Breast epithelium (tissue), 4 donors: ENCODE results near the gene AEN. TPM values are rescaled to one million over a fixed set of nuclear protein-coding genes. Genes with fewer than 3 reads are reported as not detected.

Experiments used
- DNase-seq, 2 donors: peaks; one replicate each; pipeline ENCODE4 v3.0.0-alpha.2; 2019; ENCODE audit warnings: low spot score in 2 of 2
- H3K27ac ChIP-seq, 2 donors: fragments of 200-600 bp; sonication (generic) in 1 of 2; one replicate each; pipeline ENCODE4 v1.5.1; 2016 to 2019; ENCODE audit warnings: mild to moderate bottlenecking in 1 of 2
- H3K27me3 ChIP-seq, 2 donors: fragments of 200-600 bp; sonication (generic) in 1 of 2; one replicate each; pipeline versions ENCODE4 v1.5.1 to v1.6.0; 2017 to 2019; ENCODE audit warnings: control low read depth in 1 of 2, mild to moderate bottlenecking in 1 of 2
- H3K36me3 ChIP-seq: fragments of 200-600 bp; one replicate; pipeline ENCODE4 v1.5.1; 2019
- H3K4me1 ChIP-seq, 2 donors: fragments of 200-600 bp; sonication (generic); one replicate each; pipeline ENCODE4 v1.5.1; 2016 to 2019; ENCODE audit warnings: control low read depth in 1 of 2
- H3K4me3 ChIP-seq, 3 donors: fragments of 200-600 bp; sonication (generic); 1 replicate in 2 of 3; 2 replicates in 1 of 3; pipeline ENCODE4 v1.5.1; 2016 to 2019; ENCODE audit warnings: mild to moderate bottlenecking in 3 of 3, moderate library complexity in 2 of 3
- H3K9me3 ChIP-seq, 2 donors: fragments of 200-600 bp; sonication (generic) in 1 of 2; one replicate each; pipeline ENCODE4 v1.5.1; 2016 to 2019; ENCODE audit warnings: control low read depth in 1 of 2
- POLR2A ChIP-seq: fragments of 450-650 bp; IDR thresholded peaks from one replicate; pipeline ENCODE4 v1.6.1; 2016; ENCODE audit warnings: antibody characterized with exemption, mild to moderate bottlenecking, moderate library complexity
- POLR2AphosphoS5 ChIP-seq, 3 donors: sonication (generic); formaldehyde crosslinking; IDR thresholded peaks; one replicate each; pipeline ENCODE4 v1.6.1; 2017; ENCODE audit warnings: antibody characterized with exemption in 3 of 3
- intact Hi-C: fragments of 100-400 bp; cut with DNase I; formaldehyde crosslinking; loops from one replicate; pipeline ENCODE4 v1.15.1; 2023; ENCODE audit warnings: low total_unique reads
- total RNA-seq, 3 donors: library from RNA; depleted of rRNA; stranded (reverse); fragments of >200 nt; gene quantifications; one replicate each; pipeline ENCODE4 v1.1.0, GENCODE V29; 2016
- TF ChIP-seq, protein P1 (sequence below), 3 donors: fragments of 450-650 bp; IDR thresholded peaks; one replicate each; pipeline ENCODE4 v1.5.1; 2016 to 2017; ENCODE audit warnings: antibody characterized with exemption in 3 of 3, mild to moderate bottlenecking in 3 of 3, moderate library complexity in 3 of 3

AEN gene, protein sequence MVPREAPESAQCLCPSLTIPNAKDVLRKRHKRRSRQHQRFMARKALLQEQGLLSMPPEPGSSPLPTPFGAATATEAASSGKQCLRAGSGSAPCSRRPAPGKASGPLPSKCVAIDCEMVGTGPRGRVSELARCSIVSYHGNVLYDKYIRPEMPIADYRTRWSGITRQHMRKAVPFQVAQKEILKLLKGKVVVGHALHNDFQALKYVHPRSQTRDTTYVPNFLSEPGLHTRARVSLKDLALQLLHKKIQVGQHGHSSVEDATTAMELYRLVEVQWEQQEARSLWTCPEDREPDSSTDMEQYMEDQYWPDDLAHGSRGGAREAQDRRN
- 10 to 100 TPM; 11.7 to 21.6 (median 18.1) TPM for total RNA-seq

DNA sequence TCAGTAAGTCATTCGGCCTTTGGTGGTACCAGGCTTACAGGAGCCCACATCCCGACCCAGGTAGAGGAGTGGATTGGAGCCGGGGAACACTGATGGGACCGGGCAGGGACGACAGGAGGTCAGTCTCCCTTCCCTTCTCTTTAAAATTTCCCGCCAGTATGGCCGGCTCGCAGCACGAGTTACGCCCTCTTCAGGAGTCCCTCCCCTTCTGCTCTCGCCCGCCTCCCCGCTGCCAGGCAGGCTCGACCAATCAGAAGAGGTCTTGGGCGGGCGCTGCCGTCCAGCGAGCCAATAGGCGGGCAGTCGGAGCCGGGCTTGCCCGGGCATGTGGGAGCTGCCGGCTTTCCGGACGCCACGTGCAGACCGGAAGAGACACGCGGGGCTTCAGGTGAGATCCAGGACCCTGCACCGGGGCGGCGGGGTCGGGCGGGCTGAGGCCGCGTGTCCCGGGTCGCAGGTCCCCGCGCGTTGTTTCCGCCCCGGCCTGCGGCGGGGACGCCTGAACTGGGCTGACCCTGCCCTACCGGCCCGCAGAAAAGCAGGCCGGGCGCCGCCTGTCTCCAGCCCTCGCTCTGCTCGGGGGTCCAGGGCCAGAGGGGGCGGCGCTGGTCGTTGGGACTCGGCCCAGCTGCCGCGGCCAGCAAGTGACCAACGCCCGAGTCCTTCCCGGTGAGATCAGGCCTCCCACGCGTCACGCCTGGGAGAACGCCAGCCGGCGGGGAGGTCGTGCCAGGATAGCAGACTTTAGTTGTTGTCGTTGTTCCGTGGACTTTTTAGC, at the start of gene AEN:
Gene AEN, plus strand, starts transcription at position 346 of the 778 bp plus-strand sequence. CDS start 4,870 bp downstream, outside the sequence.
- Histone ChIP-seq H3K36me3 (no peaks in the 10 kb centered on the region), H3K27ac (peak within 1 kb of the TSS; percentile 85 to 91), H3K4me3 (peak within 1 kb of the TSS; percentile 83 to 93 (median 93)), H3K4me1 (peaks cover 4 to 10% of the 10 kb centered on the region in 2 donors), H3K9me3 (no peaks in the 10 kb centered on the region), H3K27me3 (no peaks in the 10 kb centered on the region)
- TF ChIP-seq POLR2A, result no peak
- peak in 2 of 3 donors; percentile 46 to 69 for TF ChIP-seq POLR2AphosphoS5 (IDR thresholded peaks at IDR 0.05)
- TF ChIP-seq, protein P1, sequence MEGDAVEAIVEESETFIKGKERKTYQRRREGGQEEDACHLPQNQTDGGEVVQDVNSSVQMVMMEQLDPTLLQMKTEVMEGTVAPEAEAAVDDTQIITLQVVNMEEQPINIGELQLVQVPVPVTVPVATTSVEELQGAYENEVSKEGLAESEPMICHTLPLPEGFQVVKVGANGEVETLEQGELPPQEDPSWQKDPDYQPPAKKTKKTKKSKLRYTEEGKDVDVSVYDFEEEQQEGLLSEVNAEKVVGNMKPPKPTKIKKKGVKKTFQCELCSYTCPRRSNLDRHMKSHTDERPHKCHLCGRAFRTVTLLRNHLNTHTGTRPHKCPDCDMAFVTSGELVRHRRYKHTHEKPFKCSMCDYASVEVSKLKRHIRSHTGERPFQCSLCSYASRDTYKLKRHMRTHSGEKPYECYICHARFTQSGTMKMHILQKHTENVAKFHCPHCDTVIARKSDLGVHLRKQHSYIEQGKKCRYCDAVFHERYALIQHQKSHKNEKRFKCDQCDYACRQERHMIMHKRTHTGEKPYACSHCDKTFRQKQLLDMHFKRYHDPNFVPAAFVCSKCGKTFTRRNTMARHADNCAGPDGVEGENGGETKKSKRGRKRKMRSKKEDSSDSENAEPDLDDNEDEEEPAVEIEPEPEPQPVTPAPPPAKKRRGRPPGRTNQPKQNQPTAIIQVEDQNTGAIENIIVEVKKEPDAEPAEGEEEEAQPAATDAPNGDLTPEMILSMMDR (IDR thresholded peaks at IDR 0.05), result no peak
- intact Hi-C loops, result no loop called here
- peak; percentile 95 to 97 for DNase-seq

DNA sequence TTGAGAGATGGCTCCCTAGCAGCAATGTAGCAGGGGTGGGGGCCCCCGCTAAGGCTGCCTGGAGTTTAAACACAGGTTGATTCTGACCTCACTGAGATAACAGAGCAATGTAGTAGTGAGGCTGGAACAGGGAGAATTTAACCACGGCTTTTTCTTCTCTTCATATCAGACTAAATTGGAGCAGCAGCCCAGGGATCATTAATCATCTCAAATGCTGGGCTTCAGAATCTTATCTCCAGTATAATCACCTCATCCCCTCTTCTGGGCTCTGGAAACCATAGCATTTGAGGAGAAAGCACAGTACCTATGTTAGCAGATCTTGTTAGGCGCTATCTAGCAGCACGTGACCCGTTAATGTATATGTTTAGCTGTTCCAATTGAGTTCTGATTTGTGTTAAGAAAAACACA, 49.3 kb upstream of the AEN start:
- Histone ChIP-seq H3K9me3 (no peaks in the 10 kb centered on the region), H3K4me1 (no peaks in the 10 kb centered on the region), H3K36me3 (no peaks in the 10 kb centered on the region), H3K27me3 (no peaks in the 10 kb centered on the region), H3K4me3 (no peak overlapping the region), H3K27ac (no peak overlapping the region)
- no peak for TF ChIP-seq POLR2A
- no peak for TF ChIP-seq POLR2AphosphoS5 (IDR thresholded peaks at IDR 0.05)
- TF ChIP-seq, protein P1 (IDR thresholded peaks at IDR 0.05), result no peak
- intact Hi-C loops, result no loop called here
- DNase-seq, result no peak

DNA sequence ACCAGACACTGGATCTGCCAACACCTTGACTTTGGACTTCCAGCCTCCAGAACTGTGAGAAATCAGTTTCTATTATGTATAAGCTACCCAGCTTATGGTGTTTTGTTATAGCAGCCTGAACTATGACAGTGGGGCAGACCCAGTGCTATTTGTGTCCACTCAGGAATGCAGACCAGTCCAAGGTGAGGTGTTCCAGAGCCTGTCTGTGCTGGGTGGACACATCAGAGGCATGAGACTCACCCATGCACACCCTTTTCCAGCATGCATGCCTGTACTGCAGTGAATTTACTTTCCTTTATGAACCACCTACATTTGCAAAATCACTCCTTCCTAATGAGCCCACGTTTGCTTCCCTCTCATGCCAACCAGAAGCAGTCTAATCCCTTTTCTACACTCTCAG, 47.1 kb upstream of the AEN start:
- TF ChIP-seq POLR2AphosphoS5 (IDR thresholded peaks at IDR 0.05) (no peak), POLR2A (no peak)
- TF ChIP-seq, protein P1 (IDR thresholded peaks at IDR 0.05), result no peak

DNA sequence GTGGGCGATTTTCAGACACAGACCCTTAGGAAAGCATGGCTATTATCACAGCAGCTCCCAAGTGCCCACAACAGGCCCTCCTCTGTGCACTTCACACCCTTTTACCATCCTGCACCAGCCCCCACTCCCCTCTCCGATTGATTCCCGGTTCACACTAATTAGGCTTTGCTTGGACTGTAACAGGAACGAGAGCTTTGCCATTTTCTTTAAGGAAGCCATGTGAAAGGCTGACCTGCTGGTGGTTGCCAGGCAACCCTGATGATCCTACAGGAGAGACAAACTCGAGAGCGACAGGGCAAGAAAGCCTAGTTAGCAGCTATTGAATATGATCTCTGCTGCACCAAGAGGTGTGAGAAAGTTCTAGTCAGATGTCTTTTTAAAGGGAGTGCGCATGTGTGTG, 46.5 kb upstream of the AEN start:
- intact Hi-C loops, result no loop called here
- TF ChIP-seq, protein P1 (IDR thresholded peaks at IDR 0.05), result no peak
- TF ChIP-seq POLR2AphosphoS5 (IDR thresholded peaks at IDR 0.05) (no peak), POLR2A (no peak)
- H3K4me1 ChIP-seq, result no peaks in the 10 kb centered on the region
- H3K27ac ChIP-seq, result no peak overlapping the region
- DNase-seq, result no peak
- no peaks in the 10 kb centered on the region for H3K36me3 ChIP-seq
- H3K4me3 ChIP-seq, result no peak overlapping the region
- no peaks in the 10 kb centered on the region for H3K9me3 ChIP-seq
- H3K27me3 ChIP-seq, result no peaks in the 10 kb centered on the region

More for the DNA sequence above, 47.1 kb upstream of the AEN start:
- H3K36me3 ChIP-seq, result no peaks in the 10 kb centered on the region
- no peak overlapping the region for H3K4me3 ChIP-seq
- H3K9me3 ChIP-seq, result no peaks in the 10 kb centered on the region
- intact Hi-C loops, result no loop called here
- no peak overlapping the region for H3K27ac ChIP-seq
- no peaks in the 10 kb centered on the region for H3K4me1 ChIP-seq
- no peaks in the 10 kb centered on the region for H3K27me3 ChIP-seq
- DNase-seq, result no peak

DNA sequence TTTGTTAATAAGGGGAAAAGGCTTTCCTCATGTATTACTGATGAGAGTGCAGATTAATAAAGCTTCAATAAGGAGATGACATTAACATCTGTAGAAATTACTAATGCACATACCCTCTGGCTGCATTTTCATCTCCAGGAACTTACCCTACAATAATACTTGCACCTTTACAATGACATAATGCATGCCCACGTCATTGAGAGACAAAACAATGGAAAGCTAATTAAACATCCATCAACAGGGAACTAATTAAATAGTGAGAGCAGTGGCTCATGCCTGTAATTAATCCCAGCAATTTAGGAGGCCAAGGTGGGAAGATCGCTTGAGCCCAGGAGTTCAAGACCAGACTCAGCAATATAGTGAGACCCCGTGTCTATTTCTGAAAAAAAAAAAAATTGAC, 41.8 kb upstream of the AEN start:
- no peaks in the 10 kb centered on the region for H3K27me3 ChIP-seq

More for the DNA sequence above, 41.8 kb upstream of the AEN start:
- Histone ChIP-seq H3K36me3 (no peaks in the 10 kb centered on the region), H3K4me1 (no peaks in the 10 kb centered on the region), H3K9me3 (peaks cover 0 to 4% of the 10 kb centered on the region in 2 donors), H3K4me3 (no peak overlapping the region), H3K27ac (no peak overlapping the region)
- intact Hi-C loops, result no loop called here
- no peak for DNase-seq
- TF ChIP-seq POLR2AphosphoS5 (IDR thresholded peaks at IDR 0.05), result no peak
- TF ChIP-seq, protein P1 (IDR thresholded peaks at IDR 0.05), result no peak
- no peak for TF ChIP-seq POLR2A
